ENCODE data around the gene CDCP2. TPM values are rescaled to one million over a fixed set of nuclear protein-coding genes. Genes with fewer than 3 reads are reported as not detected.

Gene CDCP2
- total and polyA plus RNA-seq, 2 of the 8 experiments (the other 6 are each of a cell fraction or from before 2014, with no cell fraction given), result not detected

DNA sequence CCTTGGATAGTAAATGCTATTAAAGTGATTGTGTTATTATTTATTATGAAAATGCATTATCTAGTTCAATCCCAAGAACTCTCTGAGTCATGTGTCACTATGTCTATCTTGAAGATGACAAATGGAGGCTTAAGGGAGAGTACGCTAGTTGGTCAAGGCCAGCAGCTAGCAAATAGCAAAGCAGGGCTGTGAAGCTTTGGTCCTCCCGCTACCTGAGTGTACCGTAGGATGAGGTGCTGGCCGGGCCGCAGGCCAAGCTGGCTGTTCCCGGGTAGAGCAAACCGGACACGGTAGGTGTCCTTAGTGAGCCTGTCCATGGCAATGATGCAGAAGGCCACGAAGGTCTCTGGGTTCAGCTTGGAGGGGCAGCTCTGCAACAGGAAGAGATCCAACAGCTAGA lies 37.7 kb upstream of the CDCP2 start:
- Histone ChIP-seq H3K27ac (ENCODE audit: low read depth, low read length) (no peak overlapping the region), H3K23ac (ENCODE audit: insufficient read length) (no peak overlapping the region), H3K4ac (replicated peaks; ENCODE audit: insufficient read length, low read depth, low read length) (no peak overlapping the region), H3K4me1 (replicated peaks in 1 of 4; ENCODE audit: control insufficient read depth in 3 of 4, insufficient read depth in 4 of 4, low read length in 3 of 4) (no peaks in the 10 kb centered on the region), H3K56ac (replicated peaks; ENCODE audit: insufficient read length, low read depth, low read length) (no peak overlapping the region), H4K5ac (ENCODE audit: insufficient read length, low read depth, low read length) (no peak overlapping the region), H2AK5ac (ENCODE audit: low read depth, low read length) (no peak overlapping the region), H3K4me3 (ENCODE audit: extremely low read depth in 1 of 4, insufficient read depth in 2 of 4, low read depth in 3 of 4, low read length in 4 of 4) (no peak overlapping the region), H2BK12ac (ENCODE audit: low read depth, low read length) (no peak overlapping the region), H2BK15ac (ENCODE audit: low read length) (no peak overlapping the region), H3K27me3 (replicated peaks in 1 of 4; ENCODE audit: control insufficient read depth in 3 of 4, extremely low read depth in 1 of 4, insufficient read depth in 3 of 4, low read length in 3 of 4) (no peaks in the 10 kb centered on the region), H4K8ac (ENCODE audit: extremely low read depth, insufficient read depth, low read length) (no peak overlapping the region), H2BK120ac (replicated peaks; ENCODE audit: low read depth, low read length) (no peak overlapping the region), H3K23me2 (ENCODE audit: low read depth, low read length) (no peaks in the 10 kb centered on the region), H3K79me2 (ENCODE audit: control insufficient read depth in 1 of 2, insufficient read depth in 2 of 2, low read length in 2 of 2) (no peaks in the 10 kb centered on the region), H4K20me1 (replicated peaks in 1 of 2; ENCODE audit: control insufficient read depth in 1 of 2, insufficient read depth in 2 of 2, low read length in 2 of 2) (peaks cover 0 to 2% of the 10 kb centered on the region in 2 experiments), H3K79me1 (ENCODE audit: low read depth, low read length) (0 out of 2 replicates have a peak, but pooled peaks cover 2% of the 10 kb centered on the region), H3K9ac (replicated peaks in 1 of 4; ENCODE audit: extremely low read depth in 1 of 4, low read depth in 3 of 4, low read length in 3 of 4) (no peak overlapping the region), H3K14ac (ENCODE audit: insufficient read length) (no peak overlapping the region), H3K9me3 (ENCODE audit: insufficient read depth in 2 of 2, low read depth in 1 of 2, low read length in 1 of 2) (no peaks in the 10 kb centered on the region), H2BK5ac (ENCODE audit: low read depth, low read length) (no peak overlapping the region), H2AFZ (ENCODE audit: low read length) (no peak overlapping the region), H4K91ac (replicated peaks; ENCODE audit: insufficient read length, low read length) (no peak overlapping the region), H3K4me2 (ENCODE audit: insufficient read depth in 1 of 2, low read depth in 2 of 2, low read length in 2 of 2) (no peak overlapping the region), H2BK20ac (ENCODE audit: low read length) (no peak overlapping the region), H3K18ac (ENCODE audit: extremely low read depth, low read length) (no peak overlapping the region), H3K36me3 (ENCODE audit: control insufficient read depth in 2 of 4, insufficient read depth in 4 of 4, low read length in 3 of 4) (peaks cover 0 to 6% (median 5%) of the 10 kb centered on the region in 4 experiments; a peak in 3 of 8 replicates)
- TF ChIP-seq JUN (IDR thresholded peaks at IDR 0.05; ENCODE audit: low read depth, low read length) (no peak), RFX5 (IDR thresholded peaks at IDR 0.05; ENCODE audit: borderline replicate concordance, low read depth, low read length) (no peak), TAF7 (optimal IDR thresholded peaks at IDR 0.05; ENCODE audit: borderline replicate concordance, low read depth, low read length) (no peak), POLR2A (IDR thresholded peaks at IDR 0.05; ENCODE audit: control extremely low read depth in 1 of 2, low read depth in 2 of 2, low read length in 2 of 2) (no peak), GABPA (IDR thresholded peaks at IDR 0.05; ENCODE audit: borderline replicate concordance, insufficient read depth, low read length) (no peak), ASH2L (IDR thresholded peaks at IDR 0.05; ENCODE audit: low read length) (no peak), HDAC6 (IDR thresholded peaks at IDR 0.05; ENCODE audit: low read depth, low read length) (no peak)
- TF ChIP-seq, protein P1, sequence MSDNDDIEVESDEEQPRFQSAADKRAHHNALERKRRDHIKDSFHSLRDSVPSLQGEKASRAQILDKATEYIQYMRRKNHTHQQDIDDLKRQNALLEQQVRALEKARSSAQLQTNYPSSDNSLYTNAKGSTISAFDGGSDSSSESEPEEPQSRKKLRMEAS (IDR thresholded peaks at IDR 0.05), result no peak
- 90% methylated on average over 9 of the region's 9 CpGs; no CpG with 5 or more reads in 1 of the 2 experiments for WGBS, 2 experiments (ENCODE audit: extremely low coverage in 1 of 2, insufficient coverage in 1 of 2, insufficient read length in 1 of 2, insufficient replicate concordance in 2 of 2, low coverage in 1 of 2, low lambda C conversion rate in 2 of 2, missing lambda C conversion rate in 1 of 2)
- DNase-seq (ENCODE audit: low read depth in 1 of 2, low spot score in 2 of 2) (no peak), FAIRE-seq (no peak)
- CTCF ChIA-PET (ENCODE audit: partially characterized antibody), result interaction anchor here (0.8 to 4.0 kb wide), 5 partner anchors 9 to 67 kb away, joined by 3 to 26 read pairs (median 3); no protein-coding TSS in a partner anchor
- POLR2A ChIA-PET (ENCODE audit: partially characterized antibody), result interaction anchor here (1.1 to 2.2 kb wide), 4 partner anchors 9 to 69 kb away, joined by 3 to 7 read pairs (median 4); partner anchors contain the start of genes CYB5RL and MRPL37

Measured in H1 (cell line).